Ascending aorta (tissue), 2 donors: Measurements from ENCODE around the gene LARP4B. TPM values are rescaled to one million over a fixed set of nuclear protein-coding genes. Genes with fewer than 3 reads are reported as not detected.

Source experiments
- DNase-seq, 2 donors: peaks; one replicate each; pipeline ENCODE4 v3.0.0-alpha.2; 2019; ENCODE audit warnings: low spot score in 2 of 2
- H3K27ac ChIP-seq, 2 donors: fragments of 200-600 bp; sonication (generic); one replicate each; pipeline ENCODE4 v1.5.1; 2016 to 2017; ENCODE audit warnings: mild to moderate bottlenecking in 1 of 2
- H3K27me3 ChIP-seq: fragments of 200-600 bp; sonication (generic); one replicate; pipeline ENCODE4 v1.5.1; 2017
- H3K36me3 ChIP-seq, 2 donors: fragments of 200-600 bp; sonication (generic); one replicate each; pipeline ENCODE4 v1.5.1; 2016
- H3K4me1 ChIP-seq, 2 donors: fragments of 200-600 bp; sonication (generic); one replicate each; pipeline ENCODE4 v1.5.1; 2016 to 2017; ENCODE audit warnings: mild to moderate bottlenecking in 1 of 2
- H3K4me3 ChIP-seq, 2 donors: fragments of 200-600 bp; sonication (generic); one replicate each; pipeline ENCODE4 v1.5.1; 2016 to 2017; ENCODE audit warnings: mild to moderate bottlenecking in 1 of 2
- H3K9me3 ChIP-seq, 2 donors: fragments of 200-600 bp; sonication (generic); one replicate each; pipeline ENCODE4 v1.5.1; 2016
- intact Hi-C: fragments of 100-400 bp; cut with DNase I; formaldehyde crosslinking; loops from one replicate; pipeline ENCODE4 v1.15.1; 2023
- total RNA-seq: library from RNA; depleted of rRNA; stranded (reverse); fragments of >200 nt; gene quantifications from one replicate; pipeline ENCODE4 v1.1.0, GENCODE V29; 2016
- TF ChIP-seq, protein P1 (sequence below), 3 experiments: fragments of 200-600 bp in 2 of 3; fragments of 450-650 bp in 1 of 3; sonication (generic) in 2 of 3; IDR thresholded peaks; one replicate each; pipeline ENCODE4 v1.5.1; 2016 to 2019; ENCODE audit warnings: antibody characterized with exemption in 3 of 3, mild to moderate bottlenecking in 1 of 3, moderate library complexity in 1 of 3

Gene LARP4B
- total RNA-seq, 1 donor from 2014 or later: 31.6 TPM

GRCh38 chr10:869171-869570 is 62.3 kb downstream of the LARP4B start:
- Histone ChIP-seq H3K27ac (no peak overlapping the region), H3K27me3 (no peaks in the 10 kb centered on the region)

GRCh38 chr10:867807-868206 is 63.7 kb downstream of the LARP4B start:
- DNase-seq: no peak
- Histone ChIP-seq H3K9me3 (no peaks in the 10 kb centered on the region), H3K4me1 (peaks cover 0 to 3% of the 10 kb centered on the region in 2 donors), H3K4me3 (no peak overlapping the region), H3K36me3 (peaks cover 11 to 12% of the 10 kb centered on the region in 2 donors), H3K27ac (no peak overlapping the region), H3K27me3 (no peaks in the 10 kb centered on the region)
- intact Hi-C loops: no loop called here
- TF ChIP-seq, protein P1, sequence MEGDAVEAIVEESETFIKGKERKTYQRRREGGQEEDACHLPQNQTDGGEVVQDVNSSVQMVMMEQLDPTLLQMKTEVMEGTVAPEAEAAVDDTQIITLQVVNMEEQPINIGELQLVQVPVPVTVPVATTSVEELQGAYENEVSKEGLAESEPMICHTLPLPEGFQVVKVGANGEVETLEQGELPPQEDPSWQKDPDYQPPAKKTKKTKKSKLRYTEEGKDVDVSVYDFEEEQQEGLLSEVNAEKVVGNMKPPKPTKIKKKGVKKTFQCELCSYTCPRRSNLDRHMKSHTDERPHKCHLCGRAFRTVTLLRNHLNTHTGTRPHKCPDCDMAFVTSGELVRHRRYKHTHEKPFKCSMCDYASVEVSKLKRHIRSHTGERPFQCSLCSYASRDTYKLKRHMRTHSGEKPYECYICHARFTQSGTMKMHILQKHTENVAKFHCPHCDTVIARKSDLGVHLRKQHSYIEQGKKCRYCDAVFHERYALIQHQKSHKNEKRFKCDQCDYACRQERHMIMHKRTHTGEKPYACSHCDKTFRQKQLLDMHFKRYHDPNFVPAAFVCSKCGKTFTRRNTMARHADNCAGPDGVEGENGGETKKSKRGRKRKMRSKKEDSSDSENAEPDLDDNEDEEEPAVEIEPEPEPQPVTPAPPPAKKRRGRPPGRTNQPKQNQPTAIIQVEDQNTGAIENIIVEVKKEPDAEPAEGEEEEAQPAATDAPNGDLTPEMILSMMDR (IDR thresholded peaks at IDR 0.05): no peak

More at GRCh38 chr10:869171-869570, 62.3 kb downstream of the LARP4B start:
- Histone ChIP-seq H3K4me3 (no peak overlapping the region), H3K9me3 (no peaks in the 10 kb centered on the region), H3K36me3 (peaks cover 0 to under 1% of the 10 kb centered on the region in 2 donors), H3K4me1 (peaks cover 0 to 9% of the 10 kb centered on the region in 2 donors)
- TF ChIP-seq, protein P1 (IDR thresholded peaks at IDR 0.05): no peak
- intact Hi-C loops: no loop called here
- DNase-seq: no peak

DNA sequence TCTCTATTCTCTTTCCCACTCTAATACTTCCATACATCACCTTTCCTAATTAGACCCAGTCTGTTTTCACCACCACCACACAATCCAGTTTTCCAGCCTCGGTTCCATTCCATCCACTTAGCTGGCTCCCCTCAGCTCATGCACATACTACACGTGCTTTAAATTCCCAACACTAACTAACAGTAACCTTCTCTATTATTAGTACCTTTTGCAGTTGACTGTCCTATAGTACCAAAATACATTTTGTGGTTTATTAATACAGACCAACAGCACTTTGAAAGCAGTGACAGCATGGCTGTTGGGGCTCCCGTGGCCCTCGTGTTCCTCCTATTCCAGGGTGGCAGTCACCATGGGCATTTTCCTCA is 64.9 kb downstream of the LARP4B start:
- no peaks in the 10 kb centered on the region for H3K27me3 ChIP-seq
- H3K36me3 ChIP-seq: peaks cover 15 to 19% of the 10 kb centered on the region in 2 donors
- intact Hi-C loops: no loop called here
- no peak overlapping the region for H3K4me3 ChIP-seq
- H3K4me1 ChIP-seq: no peaks in the 10 kb centered on the region
- no peaks in the 10 kb centered on the region for H3K9me3 ChIP-seq
- DNase-seq: no peak
- no peak overlapping the region for H3K27ac ChIP-seq
- TF ChIP-seq, protein P1 (IDR thresholded peaks at IDR 0.05): no peak

- no peak overlapping the region for H3K4me3 ChIP-seq
- TF ChIP-seq, protein P1 (IDR thresholded peaks at IDR 0.05): no peak
- no peaks in the 10 kb centered on the region for H3K27me3 ChIP-seq
- no peaks in the 10 kb centered on the region for H3K9me3 ChIP-seq
- peaks cover 15 to 19% of the 10 kb centered on the region in 2 donors for H3K36me3 ChIP-seq
- intact Hi-C loops: no loop called here
- H3K4me1 ChIP-seq: no peaks in the 10 kb centered on the region
- no peak for DNase-seq
- no peak overlapping the region for H3K27ac ChIP-seq
Observed at GRCh38 chr10:865924-866576, 65.5 kb downstream of the LARP4B start.

- H3K27ac ChIP-seq: no peak overlapping the region
- H3K4me1 ChIP-seq: no peaks in the 10 kb centered on the region
- DNase-seq: no peak
- intact Hi-C loops: no loop called here
- TF ChIP-seq, protein P1 (IDR thresholded peaks at IDR 0.05): no peak
- H3K9me3 ChIP-seq: no peaks in the 10 kb centered on the region
- no peak overlapping the region for H3K4me3 ChIP-seq
- H3K27me3 ChIP-seq: no peaks in the 10 kb centered on the region
- H3K36me3 ChIP-seq: peaks cover 15 to 21% of the 10 kb centered on the region in 2 donors
Observed at GRCh38 chr10:865257-865656, 66.2 kb downstream of the LARP4B start.
